A549 (cell line): ENCODE measurements around the gene ARHGEF10L. TPM values are rescaled to one million over a fixed set of nuclear protein-coding genes. Genes with fewer than 3 reads are reported as not detected.

Experiments
- ATAC-seq, 2 experiments: fragments of 200-7000 bp in 1 of 2; fragments of >200 bp in 1 of 2; cut with Nextera tagmentation in 1 of 2; cut with Tn5 transposase in 1 of 2; 3 replicates each; pipeline versions ENCODE4 v1.8.0 to v1.9.1; 2018 to 2020; ENCODE audit warnings: mild to moderate bottlenecking in 1 of 2, moderate library complexity in 1 of 2
- CTCF ChIA-PET: fragments of 300-600 bp; sonication (Branson Sonifier 250); formaldehyde crosslinking; extraction: SDS; loops from one replicate; lab custom pipeline; 2021; ENCODE audit warnings: antibody characterized with exemption, inconsistent platforms; lab: Yijun Ruan, JAX
- POLR2A ChIA-PET: fragments of 350-600 bp; formaldehyde crosslinking; extraction: SDS; loops from one replicate; lab custom pipeline; 2021; ENCODE audit warnings: antibody characterized with exemption, inconsistent platforms; lab: Yijun Ruan, JAX
- DNase-seq, 2 experiments: peaks; one replicate each; pipeline versions ENCODE4 v3.0.0 to v3.0.0-alpha.2; 2011 to 2016; ENCODE audit warnings: low read depth in 1 of 2, low spot score in 1 of 2
- FAIRE-seq: peaks from 2 replicates; lab custom pipeline; 2011; peaks lifted over from hg19 to GRCh38; lab: Jason Lieb, UNC
- H3K27ac ChIP-seq, 2 experiments: fragments of >200 bp; sonication (Bioruptor Twin); formaldehyde crosslinking; 3 replicates each; pipeline ENCODE4 v1.5.1; 2016 to 2017
- H3K4me1 ChIP-seq: fragments of >200 bp; sonication (Bioruptor Twin); formaldehyde crosslinking; 3 replicates; pipeline ENCODE4 v1.6.1; 2016
- H3K4me2 ChIP-seq: fragments of >200 bp; sonication (Bioruptor Twin); formaldehyde crosslinking; 3 replicates; pipeline ENCODE4 v1.6.1; 2016
- H3K4me3 ChIP-seq: fragments of >200 bp; sonication (Bioruptor Twin); formaldehyde crosslinking; 3 replicates; pipeline ENCODE4 v1.5.1; 2016
- H3K9me3 ChIP-seq: fragments of >200 bp; sonication (Bioruptor Twin); formaldehyde crosslinking; 3 replicates; pipeline ENCODE4 v1.6.1; 2016
- CBX2 ChIP-seq: fragments of 200-600 bp; sonication (generic); IDR thresholded peaks from 2 replicates; pipeline ENCODE4 v1.6.1; 2016; ENCODE audit warnings: low read depth, mild to moderate bottlenecking, borderline replicate concordance
- CHD2 ChIP-seq: fragments of 150-350 bp; IDR thresholded peaks from 2 replicates; pipeline ENCODE4 v1.6.1; 2014; ENCODE audit warnings: low read length; ENCODE audit not compliant: partially characterized antibody
- CHD4 ChIP-seq: fragments of 200-600 bp; sonication (generic); IDR thresholded peaks from 2 replicates; pipeline ENCODE4 v1.6.1; 2016; ENCODE audit warnings: antibody characterized with exemption, mild to moderate bottlenecking, borderline replicate concordance
- FOXS1 ChIP-seq: fragments of 250-450 bp; sonication (Bioruptor Pico); IDR thresholded peaks from 2 replicates; pipeline ENCODE4 v1.5.0; 2020; ENCODE audit warnings: mild to moderate bottlenecking, moderate library complexity
- HEYL ChIP-seq: fragments of 250-450 bp; sonication (Bioruptor Pico); IDR thresholded peaks from 2 replicates; pipeline ENCODE4 v1.8.0; 2021; ENCODE audit warnings: mild to moderate bottlenecking, moderate library complexity
- HMGXB4 ChIP-seq: fragments of 250-450 bp; sonication (Bioruptor Pico); IDR thresholded peaks from 2 replicates; pipeline ENCODE4 v1.5.0; 2021; ENCODE audit warnings: mild to moderate bottlenecking, moderate library complexity, borderline replicate concordance
- MAFK ChIP-seq: fragments of 450-650 bp; IDR thresholded peaks from 2 replicates; pipeline ENCODE4 v1.6.1; 2014; ENCODE audit not compliant: partially characterized antibody
- MYC ChIP-seq: IDR thresholded peaks from 2 replicates; pipeline ENCODE4 v1.6.1; 2012; ENCODE audit warnings: mild to moderate bottlenecking, inconsistent platforms, low read length, improper control_type of control experiment, borderline replicate concordance
- NPAS2 ChIP-seq: fragments of 250-450 bp; sonication (Bioruptor Pico); IDR thresholded peaks from 2 replicates; pipeline ENCODE4 v1.8.0; 2022; ENCODE audit warnings: mild to moderate bottlenecking, moderate library complexity, borderline replicate concordance
- RAD21 ChIP-seq, 2 experiments: fragments of >200 bp in 1 of 2; sonication (Bioruptor Twin) in 1 of 2; formaldehyde crosslinking in 1 of 2; IDR thresholded peaks in 1 of 2; conservative IDR thresholded peaks in 1 of 2; 2 replicates in 1 of 2; 3 replicates in 1 of 2; pipeline ENCODE4 v1.6.1; 2012 to 2018; ENCODE audit warnings: inconsistent platforms in 1 of 2
- RARB ChIP-seq: fragments of 250-450 bp; sonication (Bioruptor Pico); IDR thresholded peaks from 2 replicates; pipeline ENCODE4 v1.8.0; 2021; ENCODE audit warnings: mild to moderate bottlenecking, moderate library complexity
- SREBF2 ChIP-seq: fragments of 450-650 bp; IDR thresholded peaks from 2 replicates; pipeline ENCODE4 v1.6.1; 2014; ENCODE audit warnings: mild to moderate bottlenecking, moderate library complexity
- TP53 ChIP-seq: fragments of 250-450 bp; sonication (Bioruptor Pico); IDR thresholded peaks from 2 replicates; pipeline ENCODE4 v1.5.0; 2021; ENCODE audit warnings: mild to moderate bottlenecking, moderate library complexity
- ZC3H11A ChIP-seq: fragments of 450-650 bp; IDR thresholded peaks from 2 replicates; pipeline ENCODE4 v1.6.1; 2014; ENCODE audit warnings: antibody characterized with exemption, mild to moderate bottlenecking
- ZSCAN20 ChIP-seq: fragments of 250-450 bp; sonication (Bioruptor Pico); IDR thresholded peaks from 2 replicates; pipeline ENCODE4 v1.8.0; 2022; ENCODE audit warnings: mild to moderate bottlenecking, moderate library complexity
- WGBS: methylation state at CpG from one replicate; pipeline ENCODE4 v1.1.6; 2017; ENCODE audit errors: missing lambda C conversion rate; 5-methylcytosine and 5-hydroxymethylcytosine counted together
- polyA plus RNA-seq, 4 experiments: library from polyadenylated mRNA; depleted of rRNA in 3 of 4; stranded (reverse); fragments of >200 nt; fragmentation: RNase III in 1 of 4; extraction: RNeasy Plus Mini Kit Qiagen cat#74134 plus additional on column Dnase treatment in 1 of 4; gene quantifications; 2 replicates in 3 of 4; 3 replicates in 1 of 4; pipeline ENCODE4 v1.2.3, GENCODE V29; 2011 to 2017
- TF ChIP-seq, protein P1 (sequence below): fragments of 150-350 bp; IDR thresholded peaks from 2 replicates; pipeline ENCODE4 v1.6.1; 2014; ENCODE audit warnings: low read depth, mild to moderate bottlenecking, low read length
- TF ChIP-seq, protein P2 (sequence below): IDR thresholded peaks from 2 replicates; pipeline ENCODE4 v1.6.1; 2012

Gene ARHGEF10L
- polyA plus RNA-seq, 2 of the 4 experiments (the other 2 are of a cell fraction): 3.5 to 5.2 TPM

- Histone ChIP-seq H3K9me3 (no peaks in the 10 kb centered on the region), H3K4me1 (no peaks in the 10 kb centered on the region), H3K4me3 (no peak overlapping the region), H3K4me2 (no peak overlapping the region)
- FAIRE-seq: no peak
- CTCF ChIA-PET: interaction anchor here (0.6 to 2.4 kb wide), 3 partner anchors 12 to 1601 kb away, joined by 3 to 8 read pairs (median 3); no protein-coding TSS in a partner anchor
- TF ChIP-seq ZC3H11A: no peak
- no peak for TF ChIP-seq MAFK
- TF ChIP-seq, protein P1, sequence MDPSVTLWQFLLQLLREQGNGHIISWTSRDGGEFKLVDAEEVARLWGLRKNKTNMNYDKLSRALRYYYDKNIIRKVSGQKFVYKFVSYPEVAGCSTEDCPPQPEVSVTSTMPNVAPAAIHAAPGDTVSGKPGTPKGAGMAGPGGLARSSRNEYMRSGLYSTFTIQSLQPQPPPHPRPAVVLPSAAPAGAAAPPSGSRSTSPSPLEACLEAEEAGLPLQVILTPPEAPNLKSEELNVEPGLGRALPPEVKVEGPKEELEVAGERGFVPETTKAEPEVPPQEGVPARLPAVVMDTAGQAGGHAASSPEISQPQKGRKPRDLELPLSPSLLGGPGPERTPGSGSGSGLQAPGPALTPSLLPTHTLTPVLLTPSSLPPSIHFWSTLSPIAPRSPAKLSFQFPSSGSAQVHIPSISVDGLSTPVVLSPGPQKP: no peak
- TF ChIP-seq, all 56 proteins: peak for 0
- POLR2A ChIA-PET: no interaction called here
- WGBS: 87% methylated on average over 8 of the region's 13 CpGs
- no peak for ATAC-seq
- no peak overlapping the region for H3K27ac ChIP-seq
- DNase-seq: no peak
These were observed 134.0 kb downstream of the ARHGEF10L start for GRCh38 chr1:17673329-17674072.

DNA sequence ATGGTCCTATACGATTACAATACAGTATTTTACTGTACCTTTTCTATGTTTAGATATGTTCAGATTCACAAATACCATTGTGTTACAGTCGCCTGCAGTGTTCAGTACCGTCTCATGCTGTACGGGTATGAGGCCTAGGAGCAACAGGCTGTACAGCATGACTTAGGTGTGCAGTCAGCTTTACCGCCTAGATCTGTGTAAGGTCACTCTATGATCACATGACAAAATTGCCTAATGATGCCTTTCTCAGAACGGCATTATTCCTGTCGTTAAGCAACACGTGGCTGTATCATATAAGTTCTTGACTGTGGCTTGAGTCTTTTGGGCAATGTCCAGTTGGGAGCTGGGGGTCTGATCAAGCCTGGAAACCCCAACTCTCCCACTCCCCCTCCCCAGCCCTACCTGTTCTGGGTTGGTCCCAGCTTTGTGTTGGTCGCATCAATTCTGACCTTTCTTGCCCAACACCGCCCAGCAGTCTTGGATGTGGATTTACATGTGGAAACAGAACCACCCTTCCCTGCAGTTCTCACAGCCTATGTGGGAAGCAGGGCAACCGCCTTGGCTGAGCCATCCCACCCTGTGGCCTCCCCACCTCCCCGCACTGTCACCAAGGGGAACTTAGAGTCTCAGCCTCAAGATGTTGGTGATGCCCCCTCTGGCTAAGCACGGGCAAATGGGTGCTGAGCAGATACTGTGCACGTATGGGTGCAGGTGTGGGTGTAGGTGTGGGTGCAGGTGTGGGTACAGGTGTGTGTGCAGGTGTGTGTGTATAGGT is 135.4 kb downstream of the ARHGEF10L start:
- H3K27ac ChIP-seq: no peak overlapping the region
- H3K4me2 ChIP-seq: no peak overlapping the region
- H3K9me3 ChIP-seq: no peaks in the 10 kb centered on the region
- ATAC-seq: no peak
- ChIA-PET POLR2A (no interaction called here), CTCF (interaction anchor here (1.0 kb wide), 1 partner anchor 14 kb away, joined by 4 read pairs; no protein-coding TSS in a partner anchor)
- FAIRE-seq: no peak
- DNase-seq: no peak
- WGBS: 90% methylated on average over 12 of the region's 14 CpGs
- TF ChIP-seq CBX2: no peak
- no peak for TF ChIP-seq TP53
- TF ChIP-seq CHD2: no peak
- TF ChIP-seq, protein P2, sequence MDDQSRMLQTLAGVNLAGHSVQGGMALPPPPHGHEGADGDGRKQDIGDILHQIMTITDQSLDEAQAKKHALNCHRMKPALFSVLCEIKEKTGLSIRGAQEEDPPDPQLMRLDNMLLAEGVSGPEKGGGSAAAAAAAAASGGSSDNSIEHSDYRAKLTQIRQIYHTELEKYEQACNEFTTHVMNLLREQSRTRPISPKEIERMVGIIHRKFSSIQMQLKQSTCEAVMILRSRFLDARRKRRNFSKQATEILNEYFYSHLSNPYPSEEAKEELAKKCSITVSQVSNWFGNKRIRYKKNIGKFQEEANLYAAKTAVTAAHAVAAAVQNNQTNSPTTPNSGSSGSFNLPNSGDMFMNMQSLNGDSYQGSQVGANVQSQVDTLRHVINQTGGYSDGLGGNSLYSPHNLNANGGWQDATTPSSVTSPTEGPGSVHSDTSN: no peak
- no peak for TF ChIP-seq HEYL
- TF ChIP-seq SREBF2: no peak
- no peak overlapping the region for H3K4me3 ChIP-seq
- no peaks in the 10 kb centered on the region for H3K4me1 ChIP-seq

DNA sequence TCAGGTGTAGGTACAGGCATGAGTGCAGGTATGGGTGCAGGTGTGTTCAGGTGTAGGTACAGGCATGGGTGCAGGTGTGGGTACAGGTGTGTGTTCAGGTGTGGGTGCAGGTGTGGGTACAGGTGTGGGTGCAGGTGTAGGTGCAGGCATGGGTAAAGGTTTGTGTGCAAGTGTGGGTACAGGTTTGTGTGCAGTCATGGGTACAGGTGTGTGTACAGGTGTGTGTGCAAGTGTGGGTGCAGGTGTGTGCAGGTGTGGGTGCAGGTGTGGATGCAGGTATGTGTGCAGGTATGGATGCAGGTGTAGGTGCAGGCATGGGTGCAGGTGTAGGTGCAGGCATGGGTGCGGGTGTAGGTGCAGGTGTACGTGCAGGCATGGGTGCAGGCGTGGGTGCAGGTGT is 136.2 kb downstream of the ARHGEF10L start:
- DNase-seq: no peak
- no peak for FAIRE-seq
- POLR2A ChIA-PET: no interaction called here
- Histone ChIP-seq H3K4me2 (no peak overlapping the region), H3K9me3 (no peaks in the 10 kb centered on the region)
- WGBS: 93% methylated on average over 3 of the region's 3 CpGs
- TF ChIP-seq MYC: no peak
- no peak for TF ChIP-seq HMGXB4 (CRISPR knock-in tag)
- TF ChIP-seq, protein P1: no peak
- no peak for TF ChIP-seq CHD4
- no peak for TF ChIP-seq NPAS2 (CRISPR knock-in tag)
- TF ChIP-seq RARB: no peak
- TF ChIP-seq ZSCAN20: no peak
- no peak for TF ChIP-seq TP53
- TF ChIP-seq SREBF2: no peak
- TF ChIP-seq RAD21 (conservative IDR thresholded peaks at IDR 0.05 in 1 of 2, IDR thresholded peaks at IDR 0.05 in 1 of 2): no peak
- no peak for TF ChIP-seq FOXS1
- TF ChIP-seq, all 56 proteins: peak for 0
- Histone ChIP-seq H3K4me1 (no peaks in the 10 kb centered on the region), H3K27ac (no peak overlapping the region), H3K4me3 (no peak overlapping the region)
- CTCF ChIA-PET: no interaction called here
- no peak for ATAC-seq
